Purkinje cell (primary cell): ENCODE measurements around the gene PCYT1A. TPM values are rescaled to one million over a fixed set of nuclear protein-coding genes. Genes with fewer than 3 reads are reported as not detected.

Source experiments
- polyA plus RNA-seq: library from polyadenylated mRNA; unstranded; fragments of >200 nt; fragmentation: Nextera tagmentation; gene quantifications from 2 replicates; pipeline ENCODE4 v1.2.1, GENCODE V29; 2014

The PCYT1A gene
- 6.0 and 29.3 TPM in 2 replicates for polyA plus RNA-seq

GRCh38 chr3:196287440-196288140 lies at the start of gene PCYT1A:
Gene PCYT1A, minus strand, starts transcription at chr3:196287726. Its CDS starts 17,195 bp downstream, at chr3:196270531.

GRCh38 chr3:196317687-196318467 lies 30.4 kb upstream of the PCYT1A start, which contains the start of gene DYNLT2B:
Gene DYNLT2B, minus strand, starts transcription at chr3:196318240. Its CDS starts 88 bp downstream, at chr3:196318152.

GRCh38 chr3:196216089-196216564 lies 71.4 kb downstream of the PCYT1A start, which contains the start of gene SLC51A:
Gene SLC51A, plus strand, starts transcription at chr3:196216534. Its CDS starts 179 bp downstream, at chr3:196216713.

GRCh38 chr3:196210673-196211556 lies 76.6 kb downstream of the PCYT1A start, which contains the start of gene ZDHHC19:
Gene ZDHHC19, minus strand, starts transcription at chr3:196211400. Its CDS starts 85 bp downstream, at chr3:196211315.

Other genes starting within 250 kb of the PCYT1A start
- 24.5 and 27.9 TPM in 2 replicates for gene TFRC, start 205.6 kb downstream of the PCYT1A start, polyA plus RNA-seq
- gene ZDHHC19, start 76.3 kb downstream of the PCYT1A start, polyA plus RNA-seq: not detected in 2 replicates
- gene SLC51A, start 71.2 kb downstream of the PCYT1A start, polyA plus RNA-seq: not detected in 2 replicates
- 67.8 and 88.8 TPM in 2 replicates for gene DYNLT2B, start 30.5 kb upstream of the PCYT1A start, polyA plus RNA-seq
- gene TM4SF19, start 50.7 kb upstream of the PCYT1A start, polyA plus RNA-seq: not detected in 2 replicates
- 11.5 and 14.3 TPM in 2 replicates for gene UBXN7, start 144.7 kb upstream of the PCYT1A start, polyA plus RNA-seq
- gene RNF168, start 216.0 kb upstream of the PCYT1A start, polyA plus RNA-seq: 6.2 and 10.6 TPM in 2 replicates
- 1.5 TPM in 1 of 2 replicates, not detected in the other for gene SMCO1, start 227.6 kb upstream of the PCYT1A start, polyA plus RNA-seq